ENCODE data around the gene CKB.

The CKB gene

GRCh38 chr14:103545219-103545914 lies 22.7 kb upstream of the CKB start:
- Histone ChIP-seq H3K4me1 (peaks cover 16% of the 10 kb centered on the region), H3K36me3 (replicated peaks) (no peaks in the 10 kb centered on the region), H3K27me3 (ENCODE audit: low read depth) (no peaks in the 10 kb centered on the region), H3K4me3 (no peak overlapping the region), H3K9me3 (no peaks in the 10 kb centered on the region)
- in situ Hi-C loops (cut with MboI; ENCODE audit: low sequenced_read_pairs), result no loop called here
- DNase-seq (ENCODE audit: low spot score in 2 of 2), result no peak

GRCh38 chr14:103544388-103545218 lies 22.0 kb upstream of the CKB start:
- Histone ChIP-seq H3K27me3 (ENCODE audit: low read depth) (no peaks in the 10 kb centered on the region), H3K36me3 (replicated peaks) (no peaks in the 10 kb centered on the region), H3K9me3 (no peaks in the 10 kb centered on the region), H3K4me1 (peaks cover 16% of the 10 kb centered on the region), H3K4me3 (no peak overlapping the region)
- in situ Hi-C loops (cut with MboI; ENCODE audit: low sequenced_read_pairs), result no loop called here
- no peak for DNase-seq (ENCODE audit: low spot score in 2 of 2)

DNA sequence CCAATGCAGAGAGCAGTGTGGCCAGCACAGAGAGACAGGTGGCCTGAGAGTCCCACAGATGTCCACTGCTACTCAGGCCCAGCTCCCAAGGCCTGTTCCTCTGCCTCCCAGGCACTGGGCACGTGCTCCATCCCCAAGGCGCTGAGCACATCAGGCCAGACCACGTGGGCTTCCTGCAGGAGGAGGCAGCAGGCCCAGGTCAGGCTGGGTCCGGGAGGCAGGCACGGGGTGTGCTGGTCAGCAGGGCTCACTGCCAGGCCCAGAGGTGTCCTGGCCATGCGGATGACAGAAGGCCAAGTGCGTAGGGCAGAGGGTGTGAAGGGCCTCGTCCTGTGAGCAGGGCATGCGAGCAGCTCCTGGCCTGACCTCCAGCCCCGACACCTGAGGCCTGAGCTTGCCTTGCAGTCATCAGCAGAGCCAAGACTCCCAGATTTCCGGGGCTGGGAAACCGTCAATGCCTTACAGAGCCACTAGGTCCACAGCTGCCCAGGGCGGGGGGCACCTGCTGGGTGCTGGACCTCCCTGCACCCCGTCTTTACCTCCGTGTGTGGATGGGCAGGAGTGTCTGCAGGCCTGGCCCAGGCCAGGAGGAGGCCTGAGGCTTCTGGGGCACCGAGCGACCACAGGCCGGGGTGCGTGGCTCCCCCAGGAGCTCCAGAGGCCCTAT lies 21.2 kb upstream of the CKB start:
- DNase-seq (ENCODE audit: low spot score in 2 of 2), result no peak
- H3K36me3 ChIP-seq (replicated peaks), result no peaks in the 10 kb centered on the region
- H3K4me1 ChIP-seq, result peaks cover 16% of the 10 kb centered on the region
- in situ Hi-C loops (cut with MboI; ENCODE audit: low sequenced_read_pairs), result no loop called here
- no peaks in the 10 kb centered on the region for H3K9me3 ChIP-seq
- H3K4me3 ChIP-seq, result no peak overlapping the region
- no peaks in the 10 kb centered on the region for H3K27me3 ChIP-seq (ENCODE audit: low read depth)

DNA sequence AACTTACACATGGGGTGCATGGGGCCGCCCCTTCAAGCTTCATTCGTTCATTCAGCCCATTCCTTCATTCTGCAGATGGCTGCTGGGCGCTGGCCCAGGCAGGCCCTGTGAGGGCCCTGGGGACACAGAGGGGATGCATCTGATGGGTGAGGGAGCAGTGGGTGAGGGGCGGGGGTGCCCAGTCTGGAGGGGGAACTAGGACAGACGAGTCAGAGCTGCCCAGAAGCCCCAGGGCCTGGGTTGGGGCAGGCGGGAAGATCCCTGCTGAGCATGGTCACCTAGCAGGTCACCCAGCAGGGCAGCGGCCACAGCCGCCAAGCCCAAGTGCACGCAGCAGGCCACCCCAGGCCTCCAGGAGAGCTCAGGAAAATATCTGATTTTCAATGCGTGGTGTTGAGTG lies 20.5 kb upstream of the CKB start:
- in situ Hi-C loops (cut with MboI; ENCODE audit: low sequenced_read_pairs), result no loop called here
- no peaks in the 10 kb centered on the region for H3K36me3 ChIP-seq (replicated peaks)
- no peak overlapping the region for H3K4me3 ChIP-seq
- no peaks in the 10 kb centered on the region for H3K27me3 ChIP-seq (ENCODE audit: low read depth)
- H3K4me1 ChIP-seq, result peaks cover 16% of the 10 kb centered on the region
- no peaks in the 10 kb centered on the region for H3K9me3 ChIP-seq
- DNase-seq (ENCODE audit: low spot score in 2 of 2), result no peak

DNA sequence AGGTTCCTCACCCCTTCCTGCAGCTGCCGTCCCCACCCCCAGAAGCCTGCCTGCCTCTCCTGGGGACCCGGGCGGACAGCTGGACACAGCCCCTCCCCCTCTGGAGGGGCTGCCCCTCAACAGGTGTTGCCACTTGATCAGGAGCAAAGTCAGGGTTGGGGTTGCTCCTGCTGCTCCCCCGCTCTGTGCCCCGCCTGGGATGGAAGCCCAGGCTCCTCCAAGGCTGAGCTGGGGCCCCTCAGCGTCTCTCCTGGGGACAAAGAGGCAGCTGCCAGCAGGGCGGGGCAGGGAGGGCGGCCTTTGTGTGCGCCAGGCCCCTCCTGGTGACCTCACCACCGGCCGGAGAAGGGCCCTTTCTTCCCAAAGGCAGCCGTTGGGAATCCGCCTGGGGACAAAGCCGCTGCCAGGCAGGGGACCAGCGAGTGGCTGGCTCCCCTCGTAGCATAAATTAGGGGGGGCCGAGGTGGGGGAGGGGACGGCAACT lies 20.0 kb upstream of the CKB start:
- Histone ChIP-seq H3K4me3 (no peak overlapping the region), H3K4me1 (peaks cover 16% of the 10 kb centered on the region), H3K9me3 (no peaks in the 10 kb centered on the region), H3K36me3 (replicated peaks) (no peaks in the 10 kb centered on the region), H3K27me3 (ENCODE audit: low read depth) (no peaks in the 10 kb centered on the region)
- peak; percentile 70 to 88 for DNase-seq (ENCODE audit: low spot score in 2 of 2)
- in situ Hi-C loops (cut with MboI; ENCODE audit: low sequenced_read_pairs), result no loop called here

DNA sequence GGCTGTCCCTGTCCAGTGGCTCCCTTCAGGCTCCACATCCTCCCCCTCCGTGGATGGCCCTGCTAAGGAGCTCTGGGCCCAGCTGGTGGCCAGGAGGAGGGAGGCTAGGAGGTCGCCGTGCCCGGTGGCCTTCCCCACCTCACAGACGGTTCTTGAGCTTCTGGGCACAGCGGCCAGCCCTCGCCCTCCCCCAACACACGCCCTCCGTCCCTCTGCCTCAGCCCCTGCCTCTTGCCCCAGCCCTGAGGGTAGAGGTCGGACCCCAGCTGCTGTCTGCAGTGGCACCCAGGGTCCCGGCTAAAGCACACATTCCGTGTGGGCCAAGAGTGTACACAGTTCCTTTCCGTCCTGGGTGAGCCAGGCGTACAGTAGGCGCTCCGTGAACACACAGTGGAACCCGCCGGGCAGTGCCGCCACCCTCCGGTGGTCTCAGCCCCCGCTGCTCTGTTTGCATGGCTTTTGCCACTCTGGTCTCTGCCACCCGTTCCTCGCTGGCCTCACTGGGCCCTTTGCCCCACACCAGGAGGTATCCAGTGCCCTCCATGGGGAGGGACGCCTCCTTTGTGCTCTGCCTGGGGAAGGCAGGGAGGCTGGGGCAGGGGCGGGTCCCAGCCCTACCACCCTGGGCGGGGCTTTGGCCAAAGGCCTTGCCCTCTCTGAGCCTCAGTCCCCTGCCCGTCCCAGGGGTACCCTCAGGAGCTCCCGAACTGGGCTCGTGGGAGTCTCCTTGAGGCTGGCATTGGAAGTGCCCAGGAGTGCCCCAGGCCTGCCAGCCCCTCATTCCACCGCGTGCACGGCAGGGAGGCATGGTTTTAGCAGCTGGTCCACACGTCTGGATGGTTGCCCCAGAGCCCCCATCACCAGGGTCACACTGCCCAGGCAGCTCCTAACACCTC lies 19.3 kb upstream of the CKB start:
- in situ Hi-C loops (cut with MboI; ENCODE audit: low sequenced_read_pairs), result no loop called here
- Histone ChIP-seq H3K4me3 (no peak overlapping the region), H3K9me3 (no peaks in the 10 kb centered on the region), H3K36me3 (replicated peaks) (no peaks in the 10 kb centered on the region), H3K27me3 (ENCODE audit: low read depth) (no peaks in the 10 kb centered on the region), H3K4me1 (peaks cover 16% of the 10 kb centered on the region)
- DNase-seq (ENCODE audit: low spot score in 2 of 2), result no peak

DNA sequence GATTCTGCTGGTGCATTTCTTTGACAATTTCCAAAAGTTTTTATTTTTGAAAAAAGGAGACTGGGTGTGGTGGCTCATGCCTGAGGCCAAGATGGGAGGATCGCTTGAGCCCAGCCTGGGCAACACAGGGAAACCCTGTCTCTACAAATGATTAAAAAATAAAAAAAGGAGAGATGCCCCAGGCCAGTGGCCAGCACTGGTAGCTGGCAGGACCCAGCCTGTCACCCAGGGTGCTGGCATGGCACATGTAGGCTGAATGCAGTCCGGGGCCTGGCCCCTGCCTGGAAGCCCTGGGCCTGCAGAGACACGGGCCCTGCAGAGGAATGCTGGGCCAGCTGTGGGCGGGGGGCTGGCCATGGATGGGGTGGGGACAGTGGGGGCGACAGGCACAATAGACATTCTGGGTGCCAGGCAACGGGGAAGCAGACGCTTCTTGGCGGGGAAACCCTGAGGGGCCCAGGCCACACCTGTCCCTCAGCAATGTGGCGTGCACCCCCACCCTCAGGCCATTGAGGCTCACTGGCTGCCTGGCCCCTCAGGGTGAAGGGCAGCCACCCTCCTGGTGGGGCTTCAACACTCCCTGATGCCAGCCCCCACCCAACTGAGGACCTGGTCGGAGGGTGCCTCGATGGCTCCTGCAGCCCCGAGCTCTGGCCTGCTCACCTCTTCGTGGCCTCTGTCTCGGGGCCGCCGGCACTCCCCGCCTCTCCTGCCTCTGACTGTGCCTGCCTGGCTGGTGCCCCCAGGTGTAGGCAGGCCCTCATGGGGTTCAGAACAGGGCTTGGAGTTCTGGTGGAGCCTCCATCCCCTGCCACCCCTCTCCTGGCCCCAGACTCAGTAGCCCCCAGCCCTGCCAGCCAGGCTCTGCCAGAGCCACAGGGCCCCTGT lies 18.4 kb upstream of the CKB start:
- Histone ChIP-seq H3K4me3 (no peak overlapping the region), H3K36me3 (replicated peaks) (no peaks in the 10 kb centered on the region), H3K4me1 (peaks cover 16% of the 10 kb centered on the region), H3K27me3 (ENCODE audit: low read depth) (no peaks in the 10 kb centered on the region), H3K9me3 (no peaks in the 10 kb centered on the region)
- in situ Hi-C loops (cut with MboI; ENCODE audit: low sequenced_read_pairs), result no loop called here
- no peak for DNase-seq (ENCODE audit: low spot score in 2 of 2)

- Histone ChIP-seq H3K36me3 (replicated peaks) (no peaks in the 10 kb centered on the region; the same call in none of the 2 replicates), H3K4me3 (no peak overlapping the region), H3K27me3 (ENCODE audit: low read depth) (no peaks in the 10 kb centered on the region), H3K9me3 (no peaks in the 10 kb centered on the region), H3K4me1 (peaks cover 16% of the 10 kb centered on the region)
- no peak for DNase-seq (ENCODE audit: low spot score in 2 of 2)
- in situ Hi-C loops (cut with MboI; ENCODE audit: low sequenced_read_pairs), result no loop called here
These were observed 16.6 kb upstream of the CKB start for GRCh38 chr14:103539056-103539825.

DNA sequence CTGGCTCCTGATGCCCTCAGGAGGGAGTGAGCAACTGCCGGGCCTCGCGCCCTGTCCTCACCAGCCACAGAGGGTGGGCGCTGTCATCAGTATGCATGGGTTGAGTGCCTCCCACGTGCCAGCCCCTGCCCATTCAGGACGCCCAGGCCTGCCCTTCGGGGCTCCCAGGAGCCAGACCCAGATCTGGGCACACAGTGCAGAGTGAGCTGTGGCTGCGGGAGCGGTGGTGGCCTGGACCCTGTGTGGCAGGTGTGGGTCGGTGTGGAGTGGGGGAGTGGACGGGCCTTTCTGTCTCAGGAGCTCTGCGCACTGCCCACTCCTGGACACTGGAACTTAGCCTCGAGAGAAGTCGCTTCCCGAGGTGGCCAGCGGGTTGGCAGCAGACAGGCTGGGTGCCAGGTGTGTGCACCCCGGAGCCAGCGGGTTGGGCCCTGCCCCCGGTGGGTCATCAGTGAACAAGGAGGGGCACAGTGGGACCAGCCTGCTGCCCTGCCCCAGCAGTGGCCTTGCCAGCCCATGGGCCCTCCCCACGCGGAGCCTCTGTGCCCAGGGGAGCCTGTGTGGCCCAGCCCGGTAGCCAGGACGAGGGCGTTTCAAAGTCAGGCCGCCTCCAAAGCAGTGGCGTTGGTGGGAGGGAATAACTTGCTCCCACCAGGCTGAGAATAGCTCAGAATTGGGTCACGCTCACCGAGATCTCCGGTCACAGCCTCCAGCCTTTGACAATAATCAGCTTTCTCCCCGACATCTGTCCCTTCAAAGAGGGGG lies 15.8 kb upstream of the CKB start:
- no peaks in the 10 kb centered on the region for H3K9me3 ChIP-seq
- H3K4me3 ChIP-seq, result no peak overlapping the region
- peaks cover 4% of the 10 kb centered on the region for H3K36me3 ChIP-seq (replicated peaks)
- peaks cover 16% of the 10 kb centered on the region for H3K4me1 ChIP-seq
- DNase-seq (ENCODE audit: low spot score in 2 of 2), result no peak
- in situ Hi-C loops (cut with MboI; ENCODE audit: low sequenced_read_pairs), result no loop called here
- no peaks in the 10 kb centered on the region for H3K27me3 ChIP-seq (ENCODE audit: low read depth)

GRCh38 chr14:103537175-103537990 lies 14.8 kb upstream of the CKB start:
- in situ Hi-C loops (cut with MboI; ENCODE audit: low sequenced_read_pairs), result no loop called here
- no peak for DNase-seq (ENCODE audit: low spot score in 2 of 2)
- H3K36me3 ChIP-seq (replicated peaks), result peaks cover 14% of the 10 kb centered on the region
- peaks cover 6% of the 10 kb centered on the region for H3K4me1 ChIP-seq
- H3K4me3 ChIP-seq, result no peak overlapping the region
- H3K9me3 ChIP-seq, result no peaks in the 10 kb centered on the region
- H3K27me3 ChIP-seq (ENCODE audit: low read depth), result no peaks in the 10 kb centered on the region

DNA sequence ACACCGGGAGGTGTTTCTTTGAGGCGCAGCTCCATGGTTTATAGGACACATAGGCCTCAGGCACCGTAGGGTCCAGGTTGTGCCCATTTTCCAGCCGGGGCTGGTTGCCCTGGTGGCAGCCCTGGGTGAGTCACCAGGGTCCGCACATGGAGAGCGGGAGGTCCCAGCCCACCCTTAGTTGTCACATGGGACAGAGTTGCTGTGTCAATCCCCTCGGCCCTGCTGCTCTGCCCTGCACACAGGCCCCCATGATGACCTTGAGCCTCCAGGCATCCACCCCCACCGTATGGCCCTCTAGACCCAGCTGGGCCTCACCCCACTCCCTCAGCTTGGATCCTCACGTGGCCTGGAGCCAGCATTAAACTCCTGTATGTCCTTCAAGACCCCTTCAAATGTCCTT lies 14.1 kb upstream of the CKB start:
- in situ Hi-C loops (cut with MboI; ENCODE audit: low sequenced_read_pairs), result no loop called here
- H3K4me1 ChIP-seq, result peaks cover 3% of the 10 kb centered on the region; the same call in 1 of the 2 replicates
- H3K4me3 ChIP-seq, result no peak overlapping the region
- no peaks in the 10 kb centered on the region for H3K9me3 ChIP-seq
- no peak for DNase-seq (ENCODE audit: low spot score in 2 of 2)
- H3K27me3 ChIP-seq (ENCODE audit: low read depth), result no peaks in the 10 kb centered on the region
- peaks cover 17% of the 10 kb centered on the region for H3K36me3 ChIP-seq (replicated peaks)

All from HAP-1 (cell line).